ENCODE results near the gene SEPHS2.

SEPHS2 gene

GRCh38 chr16:30416624-30417528 lies 28.8 kb downstream of the SEPHS2 start:
- H3K4me3 Mint-ChIP-seq: peak overlapping the region; percentile 72
- ATAC-seq (replicated peaks; ENCODE audit: extremely low read depth, poor library complexity, severe bottlenecking): peak; percentile 5
- H3K4me1 Mint-ChIP-seq: peaks cover 31% of the 10 kb centered on the region
- no peaks in the 10 kb centered on the region for H3K27me3 Mint-ChIP-seq
- H3K27ac Mint-ChIP-seq (ENCODE audit: low read depth): peak overlapping the region; percentile 70
- peak in 1 of 2 donors; percentile 24 for DNase-seq (ENCODE audit: low spot score in 2 of 2)
- no peaks in the 10 kb centered on the region for H3K9me3 Mint-ChIP-seq
- H3K36me3 Mint-ChIP-seq (ENCODE audit: insufficient read depth): peaks cover 8% of the 10 kb centered on the region

- no peak for ATAC-seq (replicated peaks; ENCODE audit: extremely low read depth, poor library complexity, severe bottlenecking)
- Mint-ChIP-seq H3K27ac (ENCODE audit: low read depth) (peak overlapping the region; percentile 70), H3K27me3 (no peaks in the 10 kb centered on the region), H3K9me3 (no peaks in the 10 kb centered on the region), H3K4me1 (peaks cover 31% of the 10 kb centered on the region), H3K36me3 (ENCODE audit: insufficient read depth) (peaks cover 12% of the 10 kb centered on the region), H3K4me3 (no peak overlapping the region)
- no peak for DNase-seq (ENCODE audit: low spot score in 2 of 2)
Measured at GRCh38 chr16:30416047-30416603, 29.5 kb downstream of the SEPHS2 start.

- H3K27ac Mint-ChIP-seq (ENCODE audit: low read depth): no peak overlapping the region
- no peaks in the 10 kb centered on the region for H3K27me3 Mint-ChIP-seq
- peaks cover 12% of the 10 kb centered on the region for H3K36me3 Mint-ChIP-seq (ENCODE audit: insufficient read depth)
- no peak overlapping the region for H3K4me3 Mint-ChIP-seq
- H3K9me3 Mint-ChIP-seq: no peaks in the 10 kb centered on the region
- no peak for DNase-seq (ENCODE audit: low spot score in 2 of 2)
- ATAC-seq (replicated peaks; ENCODE audit: extremely low read depth, poor library complexity, severe bottlenecking): no peak
- H3K4me1 Mint-ChIP-seq: peaks cover 28% of the 10 kb centered on the region
Measured at GRCh38 chr16:30414159-30414558, 31.5 kb downstream of the SEPHS2 start.

GRCh38 chr16:30413112-30413806 lies 32.4 kb downstream of the SEPHS2 start:
- H3K27ac Mint-ChIP-seq (ENCODE audit: low read depth): no peak overlapping the region
- ATAC-seq (replicated peaks; ENCODE audit: extremely low read depth, poor library complexity, severe bottlenecking) (no peak), DNase-seq (ENCODE audit: low spot score in 2 of 2) (no peak)
- H3K36me3 Mint-ChIP-seq (ENCODE audit: insufficient read depth): peaks cover 14% of the 10 kb centered on the region
- no peaks in the 10 kb centered on the region for H3K27me3 Mint-ChIP-seq
- H3K4me1 Mint-ChIP-seq: peaks cover 36% of the 10 kb centered on the region
- H3K9me3 Mint-ChIP-seq: no peaks in the 10 kb centered on the region
- H3K4me3 Mint-ChIP-seq: no peak overlapping the region

GRCh38 chr16:30409125-30410060 lies 36.3 kb downstream of the SEPHS2 start:
- Mint-ChIP-seq H3K4me1 (peaks cover 30% of the 10 kb centered on the region), H3K4me3 (peak overlapping the region; percentile 89), H3K27ac (ENCODE audit: low read depth) (no peak overlapping the region), H3K36me3 (ENCODE audit: insufficient read depth) (peaks cover 15% of the 10 kb centered on the region), H3K27me3 (no peaks in the 10 kb centered on the region), H3K9me3 (no peaks in the 10 kb centered on the region)
- peak; percentile 88 to 95 for DNase-seq (ENCODE audit: low spot score in 2 of 2)
- ATAC-seq (replicated peaks; ENCODE audit: extremely low read depth, poor library complexity, severe bottlenecking): peak; percentile 72

GRCh38 chr16:30407804-30408534 lies 37.7 kb downstream of the SEPHS2 start:
- Mint-ChIP-seq H3K27me3 (no peaks in the 10 kb centered on the region), H3K4me1 (peaks cover 30% of the 10 kb centered on the region), H3K27ac (ENCODE audit: low read depth) (no peak overlapping the region), H3K4me3 (peak overlapping the region; percentile 89), H3K36me3 (ENCODE audit: insufficient read depth) (peaks cover 15% of the 10 kb centered on the region), H3K9me3 (no peaks in the 10 kb centered on the region)
- ATAC-seq (replicated peaks; ENCODE audit: extremely low read depth, poor library complexity, severe bottlenecking): no peak
- no peak for DNase-seq (ENCODE audit: low spot score in 2 of 2)

- Mint-ChIP-seq H3K36me3 (ENCODE audit: insufficient read depth) (peaks cover 13% of the 10 kb centered on the region), H3K27ac (ENCODE audit: low read depth) (peak within 1 kb of the TSS; percentile 41), H3K9me3 (no peaks in the 10 kb centered on the region), H3K4me1 (peaks cover 28% of the 10 kb centered on the region), H3K4me3 (peak within 1 kb of the TSS; percentile 89), H3K27me3 (no peaks in the 10 kb centered on the region)
- DNase-seq (ENCODE audit: low spot score in 2 of 2) (peak; percentile 68 to 75), ATAC-seq (replicated peaks; ENCODE audit: extremely low read depth, poor library complexity, severe bottlenecking) (peak; percentile 78)
Measured at GRCh38 chr16:30407102-30407803, 38.4 kb downstream of the SEPHS2 start, which contains the start of gene ZNF771. TSS of gene ZNF771 (plus strand) at chr16:30407606. CDS start at chr16:30408054, 448 bp downstream.

- Mint-ChIP-seq H3K27me3 (no peaks in the 10 kb centered on the region), H3K9me3 (no peaks in the 10 kb centered on the region), H3K36me3 (ENCODE audit: insufficient read depth) (peaks cover 10% of the 10 kb centered on the region), H3K27ac (ENCODE audit: low read depth) (peak overlapping the region; percentile 41), H3K4me1 (peaks cover 25% of the 10 kb centered on the region), H3K4me3 (peak overlapping the region; percentile 89)
- DNase-seq (ENCODE audit: low spot score in 2 of 2) (no peak), ATAC-seq (replicated peaks; ENCODE audit: extremely low read depth, poor library complexity, severe bottlenecking) (peak; percentile 27)
Measured at GRCh38 chr16:30406795-30407101, 38.9 kb downstream of the SEPHS2 start.

GRCh38 chr16:30401768-30402425 lies 43.8 kb downstream of the SEPHS2 start:
- H3K9me3 Mint-ChIP-seq: no peaks in the 10 kb centered on the region

GRCh38 chr16:30399435-30400186 lies 46.1 kb downstream of the SEPHS2 start:
- Mint-ChIP-seq H3K4me1 (peaks cover 44% of the 10 kb centered on the region), H3K27ac (ENCODE audit: low read depth) (peak overlapping the region; percentile 70), H3K27me3 (no peaks in the 10 kb centered on the region), H3K9me3 (no peaks in the 10 kb centered on the region), H3K4me3 (peak overlapping the region; percentile 80), H3K36me3 (ENCODE audit: insufficient read depth) (peaks cover 10% of the 10 kb centered on the region)
- DNase-seq (ENCODE audit: low spot score in 2 of 2): no peak
- no peak for ATAC-seq (replicated peaks; ENCODE audit: extremely low read depth, poor library complexity, severe bottlenecking)

More at GRCh38 chr16:30401768-30402425, 43.8 kb downstream of the SEPHS2 start:
- no peak for ATAC-seq (replicated peaks; ENCODE audit: extremely low read depth, poor library complexity, severe bottlenecking)
- Mint-ChIP-seq H3K4me1 (peaks cover 30% of the 10 kb centered on the region), H3K36me3 (ENCODE audit: insufficient read depth) (peaks cover 7% of the 10 kb centered on the region), H3K4me3 (peak overlapping the region; percentile 80), H3K27ac (ENCODE audit: low read depth) (no peak overlapping the region), H3K27me3 (no peaks in the 10 kb centered on the region)
- DNase-seq (ENCODE audit: low spot score in 2 of 2): no peak

All from central memory CD8-positive, alpha-beta T cell (primary cell).